ENCODE measurements around the gene APLNR.

The APLNR gene

DNA sequence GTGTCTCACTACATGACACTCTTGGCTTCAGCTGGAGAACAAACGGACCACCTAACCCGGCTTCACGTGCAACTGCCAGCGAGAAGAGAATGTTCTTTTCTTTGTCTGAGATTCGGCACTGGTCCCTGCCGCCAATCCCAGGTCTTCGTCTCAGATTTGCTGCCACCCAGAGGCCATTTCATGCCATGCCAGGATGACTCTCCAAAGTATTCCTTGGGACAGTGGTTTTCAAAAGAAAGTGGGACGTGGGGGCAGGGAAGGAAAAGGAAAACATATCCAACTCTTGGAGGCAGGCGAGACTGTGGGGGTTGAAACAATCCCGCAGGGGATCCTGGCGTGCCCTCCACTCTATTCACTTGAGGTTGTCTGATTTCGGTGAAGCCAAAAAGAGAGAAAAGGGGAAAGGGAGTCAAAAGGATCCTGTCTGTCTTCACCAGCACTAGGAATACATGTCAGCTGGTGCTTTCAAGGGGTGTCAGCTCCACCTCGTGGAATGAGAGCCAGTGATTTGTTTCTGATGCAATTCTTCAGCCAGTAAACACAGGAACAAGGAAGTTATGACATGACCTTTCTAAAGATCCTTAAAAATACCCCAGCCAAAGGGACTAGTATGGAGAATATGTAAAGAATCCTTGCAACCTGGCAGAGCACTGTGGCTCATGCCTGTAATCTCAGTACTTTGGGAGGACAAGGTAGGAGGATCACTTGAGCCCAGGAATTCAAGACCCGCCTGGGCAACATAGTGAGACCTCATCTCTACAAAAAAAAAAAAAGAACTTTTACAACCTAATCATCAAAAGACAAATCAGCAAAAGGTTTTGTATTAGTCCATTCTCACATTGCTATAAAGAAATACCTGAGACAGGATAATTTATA, 41.0 kb upstream of the APLNR start:
- H3K4ac ChIP-seq (ENCODE audit: low read depth, low read length): no peak overlapping the region
- no peak overlapping the region for H3K18ac ChIP-seq (ENCODE audit: low read length)
- H3K23ac ChIP-seq (ENCODE audit: low read length): no peak overlapping the region
- H3K4me3 ChIP-seq (ENCODE audit: low read length): no peak overlapping the region
- H3K27ac ChIP-seq (ENCODE audit: low read depth, low read length): peak overlapping the region; percentile 58
- no peaks in the 10 kb centered on the region for H3K36me3 ChIP-seq (ENCODE audit: control insufficient read depth, insufficient read depth, low read length)
- peak overlapping the region; percentile 21 for H3K4me2 ChIP-seq (ENCODE audit: low read length)
- H2BK120ac ChIP-seq (ENCODE audit: low read depth, low read length): no peak overlapping the region
- no peaks in the 10 kb centered on the region for H3K27me3 ChIP-seq (ENCODE audit: insufficient read depth, low read length, poor library complexity)
- peaks cover 2% of the 10 kb centered on the region for H3K4me1 ChIP-seq (ENCODE audit: control insufficient read depth, low read depth, low read length)
- H4K5ac ChIP-seq (ENCODE audit: low read length): no peak overlapping the region
- H3K79me1 ChIP-seq (ENCODE audit: low read length): no peaks in the 10 kb centered on the region
- WGBS (ENCODE audit: extremely low coverage, insufficient coverage, low lambda C conversion rate): no CpG with 5 or more reads among the region's 14 CpGs
- peak; percentile 92 for DNase-seq
- H2BK5ac ChIP-seq (ENCODE audit: low read length): no peak overlapping the region
- H4K8ac ChIP-seq (ENCODE audit: low read depth, low read length): no peak overlapping the region
- H3K56ac ChIP-seq (ENCODE audit: low read length): peak overlapping the region; percentile 63
- H2AK5ac ChIP-seq (ENCODE audit: low read length): no peak overlapping the region
- no peak overlapping the region for H2BK15ac ChIP-seq (replicated peaks; ENCODE audit: low read depth)
- peak overlapping the region; percentile 55 for H3K9ac ChIP-seq (ENCODE audit: low read length)
- H3K79me2 ChIP-seq (ENCODE audit: control insufficient read depth, insufficient read depth, low read length): no peaks in the 10 kb centered on the region

DNA sequence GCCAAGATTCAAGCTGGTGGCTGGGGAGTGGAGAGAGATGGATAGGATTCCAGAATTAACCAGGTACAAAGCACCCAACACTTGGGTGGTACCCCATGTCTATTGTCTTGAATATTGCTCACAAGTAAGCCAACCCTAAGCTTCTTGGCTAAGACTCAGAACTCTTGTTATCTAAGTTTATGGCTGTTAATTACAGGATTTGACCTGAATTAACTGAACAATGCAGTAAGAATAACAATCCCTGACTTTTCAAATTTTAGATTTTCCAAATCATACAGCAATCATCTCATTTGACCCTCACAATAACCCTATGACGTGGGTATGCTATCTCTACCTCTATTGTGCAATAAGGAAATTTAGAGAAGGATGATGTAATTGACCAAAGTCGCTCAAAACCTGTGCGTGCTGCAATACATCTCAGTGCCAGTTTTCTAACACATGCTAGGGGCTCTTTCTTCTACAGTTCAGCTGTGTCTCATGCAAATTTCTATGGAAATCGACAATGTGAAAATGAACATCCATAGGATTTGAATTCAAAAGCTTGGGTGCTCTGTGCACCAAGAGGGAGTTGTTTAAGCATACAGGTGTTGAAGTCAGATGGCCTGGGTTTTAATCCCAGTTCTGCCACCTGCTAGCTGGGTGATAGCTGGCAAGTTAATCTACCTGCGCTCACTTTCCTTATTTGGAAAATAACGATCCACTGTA, 40.1 kb upstream of the APLNR start:
- Histone ChIP-seq H3K23ac (ENCODE audit: low read length) (no peak overlapping the region), H3K4me2 (ENCODE audit: low read length) (no peak overlapping the region), H3K4me1 (ENCODE audit: control insufficient read depth, low read depth, low read length) (peaks cover 2% of the 10 kb centered on the region), H3K36me3 (ENCODE audit: control insufficient read depth, insufficient read depth, low read length) (no peaks in the 10 kb centered on the region), H3K56ac (ENCODE audit: low read length) (no peak overlapping the region), H4K5ac (ENCODE audit: low read length) (no peak overlapping the region), H3K4ac (ENCODE audit: low read depth, low read length) (no peak overlapping the region), H3K79me1 (ENCODE audit: low read length) (no peaks in the 10 kb centered on the region), H3K27ac (ENCODE audit: low read depth, low read length) (no peak overlapping the region), H3K27me3 (ENCODE audit: insufficient read depth, low read length, poor library complexity) (no peaks in the 10 kb centered on the region), H3K9ac (ENCODE audit: low read length) (no peak overlapping the region), H2AK5ac (ENCODE audit: low read length) (no peak overlapping the region), H2BK5ac (ENCODE audit: low read length) (no peak overlapping the region), H3K18ac (ENCODE audit: low read length) (no peak overlapping the region), H4K8ac (ENCODE audit: low read depth, low read length) (no peak overlapping the region), H3K4me3 (ENCODE audit: low read length) (no peak overlapping the region), H2BK120ac (ENCODE audit: low read depth, low read length) (no peak overlapping the region), H3K79me2 (ENCODE audit: control insufficient read depth, insufficient read depth, low read length) (no peaks in the 10 kb centered on the region), H2BK15ac (replicated peaks; ENCODE audit: low read depth) (no peak overlapping the region)
- DNase-seq: no peak
- no CpG with 5 or more reads among the region's 6 CpGs for WGBS (ENCODE audit: extremely low coverage, insufficient coverage, low lambda C conversion rate)

DNA sequence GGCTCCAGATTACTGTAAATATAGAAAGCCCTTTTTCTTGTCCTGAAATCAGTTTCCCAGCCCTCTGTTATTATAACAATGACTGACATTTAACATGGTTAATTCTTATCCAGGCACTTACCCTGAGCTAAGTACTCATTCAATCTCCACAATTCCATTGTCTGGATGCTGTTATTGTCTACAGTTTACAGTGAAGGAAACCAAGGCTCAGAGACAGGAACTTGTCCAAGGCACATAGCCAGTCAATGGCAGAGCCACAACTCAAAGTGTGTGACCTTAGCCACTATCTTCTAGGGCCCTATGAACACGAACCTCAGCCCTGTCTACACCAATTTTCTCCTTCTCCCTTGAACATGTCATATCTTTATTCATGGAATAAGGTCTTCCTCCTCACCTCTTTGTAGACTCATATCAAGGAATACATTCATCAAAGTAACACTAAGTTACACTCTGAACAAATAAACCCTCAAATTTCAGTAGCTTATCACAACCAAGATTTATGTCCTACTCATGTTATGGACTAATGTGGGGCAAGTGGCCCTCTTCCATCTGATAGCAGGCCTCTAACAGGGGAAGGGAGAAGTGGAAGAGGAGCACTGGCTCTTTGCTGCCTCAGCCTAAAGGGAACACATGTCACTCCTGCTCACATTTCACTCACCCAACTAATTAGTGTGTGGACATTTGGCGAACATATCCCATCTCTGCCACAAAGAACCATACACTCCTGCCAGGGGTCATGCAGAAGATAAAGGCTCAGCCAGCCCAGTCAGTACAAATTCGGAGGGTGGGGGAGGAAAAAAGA, 39.3 kb upstream of the APLNR start:
- H4K8ac ChIP-seq (ENCODE audit: low read depth, low read length): no peak overlapping the region
- H3K56ac ChIP-seq (ENCODE audit: low read length): no peak overlapping the region
- DNase-seq: no peak
- no peak overlapping the region for H4K5ac ChIP-seq (ENCODE audit: low read length)
- H3K4me1 ChIP-seq (ENCODE audit: control insufficient read depth, low read depth, low read length): peaks cover 2% of the 10 kb centered on the region
- no peak overlapping the region for H3K4ac ChIP-seq (ENCODE audit: low read depth, low read length)
- H3K27ac ChIP-seq (ENCODE audit: low read depth, low read length): no peak overlapping the region
- H2BK5ac ChIP-seq (ENCODE audit: low read length): no peak overlapping the region
- H3K4me2 ChIP-seq (ENCODE audit: low read length): no peak overlapping the region
- H3K4me3 ChIP-seq (ENCODE audit: low read length): no peak overlapping the region
- no peak overlapping the region for H3K9ac ChIP-seq (ENCODE audit: low read length)
- H2BK15ac ChIP-seq (replicated peaks; ENCODE audit: low read depth): no peak overlapping the region
- H3K18ac ChIP-seq (ENCODE audit: low read length): no peak overlapping the region
- no peaks in the 10 kb centered on the region for H3K79me1 ChIP-seq (ENCODE audit: low read length)
- H2BK120ac ChIP-seq (ENCODE audit: low read depth, low read length): no peak overlapping the region
- no peak overlapping the region for H3K23ac ChIP-seq (ENCODE audit: low read length)
- H2AK5ac ChIP-seq (ENCODE audit: low read length): no peak overlapping the region
- no CpG with 5 or more reads among the region's 3 CpGs for WGBS (ENCODE audit: extremely low coverage, insufficient coverage, low lambda C conversion rate)
- no peaks in the 10 kb centered on the region for H3K27me3 ChIP-seq (ENCODE audit: insufficient read depth, low read length, poor library complexity)
- H3K79me2 ChIP-seq (ENCODE audit: control insufficient read depth, insufficient read depth, low read length): no peaks in the 10 kb centered on the region
- no peaks in the 10 kb centered on the region for H3K36me3 ChIP-seq (ENCODE audit: control insufficient read depth, insufficient read depth, low read length)

DNA sequence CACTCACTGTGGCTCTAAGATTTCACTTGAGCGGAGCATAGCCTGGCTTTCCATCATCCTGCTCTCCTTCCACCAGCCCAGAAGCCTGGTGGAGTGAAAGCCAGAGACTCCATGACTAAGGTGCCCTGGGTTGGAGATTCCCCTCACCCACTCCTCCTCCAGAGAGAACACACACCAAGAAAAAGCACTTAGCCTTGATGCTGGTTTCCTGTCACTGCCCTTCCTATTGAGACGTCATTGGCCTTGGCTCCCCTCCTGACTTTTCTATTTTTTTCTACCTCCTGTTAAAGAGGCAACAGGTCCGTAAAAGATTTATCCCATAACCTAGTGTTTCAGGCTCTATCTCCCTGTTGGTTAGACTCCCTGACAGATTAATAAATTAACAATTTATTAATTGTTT, 38.5 kb upstream of the APLNR start:
- H3K4me3 ChIP-seq (ENCODE audit: low read length): no peak overlapping the region
- H3K36me3 ChIP-seq (ENCODE audit: control insufficient read depth, insufficient read depth, low read length): no peaks in the 10 kb centered on the region
- no peak overlapping the region for H2BK15ac ChIP-seq (replicated peaks; ENCODE audit: low read depth)
- no peak overlapping the region for H3K27ac ChIP-seq (ENCODE audit: low read depth, low read length)
- H3K4ac ChIP-seq (ENCODE audit: low read depth, low read length): no peak overlapping the region
- no peak overlapping the region for H2AK5ac ChIP-seq (ENCODE audit: low read length)
- H3K23ac ChIP-seq (ENCODE audit: low read length): no peak overlapping the region
- H3K4me2 ChIP-seq (ENCODE audit: low read length): no peak overlapping the region
- no peak overlapping the region for H4K8ac ChIP-seq (ENCODE audit: low read depth, low read length)
- no peak overlapping the region for H2BK120ac ChIP-seq (ENCODE audit: low read depth, low read length)
- no peak overlapping the region for H2BK5ac ChIP-seq (ENCODE audit: low read length)
- no CpG with 5 or more reads among the region's 3 CpGs for WGBS (ENCODE audit: extremely low coverage, insufficient coverage, low lambda C conversion rate)
- no peak overlapping the region for H3K9ac ChIP-seq (ENCODE audit: low read length)
- no peak for DNase-seq
- H3K79me2 ChIP-seq (ENCODE audit: control insufficient read depth, insufficient read depth, low read length): no peaks in the 10 kb centered on the region
- H3K18ac ChIP-seq (ENCODE audit: low read length): no peak overlapping the region
- H3K79me1 ChIP-seq (ENCODE audit: low read length): no peaks in the 10 kb centered on the region
- no peaks in the 10 kb centered on the region for H3K27me3 ChIP-seq (ENCODE audit: insufficient read depth, low read length, poor library complexity)
- H3K4me1 ChIP-seq (ENCODE audit: control insufficient read depth, low read depth, low read length): peaks cover 2% of the 10 kb centered on the region
- H3K56ac ChIP-seq (ENCODE audit: low read length): no peak overlapping the region
- no peak overlapping the region for H4K5ac ChIP-seq (ENCODE audit: low read length)

DNA sequence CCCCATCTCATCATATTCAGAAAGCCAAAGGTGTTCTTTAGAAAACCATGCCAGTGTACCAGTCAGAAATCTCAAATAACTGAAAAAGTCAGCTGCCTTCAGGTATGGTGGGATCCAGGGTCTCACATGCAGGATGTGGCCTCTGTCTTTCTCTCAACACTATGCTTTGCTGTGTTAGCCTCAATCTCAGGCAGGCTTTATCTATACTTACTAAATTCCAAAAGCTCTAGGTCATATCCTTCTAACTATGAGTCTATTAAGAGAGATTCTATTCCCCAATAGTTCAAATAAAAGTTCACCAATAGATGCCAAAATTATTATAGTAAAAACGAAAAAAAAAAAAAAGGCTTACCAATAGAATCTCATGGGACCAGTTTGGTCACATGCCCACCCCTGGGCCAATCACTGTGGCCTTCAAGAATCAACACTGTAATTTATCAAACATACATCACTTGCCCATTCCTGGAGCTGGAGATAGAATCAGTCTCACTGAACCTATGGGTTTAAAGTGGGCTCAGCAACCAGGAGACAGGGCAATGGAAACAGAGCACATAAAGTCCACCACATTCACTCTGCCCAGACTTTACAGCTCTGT, 38.0 kb upstream of the APLNR start:
- no peak for DNase-seq
- Histone ChIP-seq H3K79me1 (ENCODE audit: low read length) (no peaks in the 10 kb centered on the region), H3K36me3 (ENCODE audit: control insufficient read depth, insufficient read depth, low read length) (no peaks in the 10 kb centered on the region), H3K56ac (ENCODE audit: low read length) (no peak overlapping the region), H3K79me2 (ENCODE audit: control insufficient read depth, insufficient read depth, low read length) (no peaks in the 10 kb centered on the region), H4K8ac (ENCODE audit: low read depth, low read length) (no peak overlapping the region), H3K4me1 (ENCODE audit: control insufficient read depth, low read depth, low read length) (peaks cover 2% of the 10 kb centered on the region), H3K4me3 (ENCODE audit: low read length) (no peak overlapping the region), H3K18ac (ENCODE audit: low read length) (no peak overlapping the region), H2BK15ac (replicated peaks; ENCODE audit: low read depth) (no peak overlapping the region), H3K23ac (ENCODE audit: low read length) (no peak overlapping the region), H2BK120ac (ENCODE audit: low read depth, low read length) (no peak overlapping the region), H3K9ac (ENCODE audit: low read length) (no peak overlapping the region), H3K27me3 (ENCODE audit: insufficient read depth, low read length, poor library complexity) (no peaks in the 10 kb centered on the region), H2BK5ac (ENCODE audit: low read length) (no peak overlapping the region), H3K4ac (ENCODE audit: low read depth, low read length) (no peak overlapping the region), H2AK5ac (ENCODE audit: low read length) (no peak overlapping the region), H3K27ac (ENCODE audit: low read depth, low read length) (no peak overlapping the region), H4K5ac (ENCODE audit: low read length) (no peak overlapping the region), H3K4me2 (ENCODE audit: low read length) (no peak overlapping the region)
- WGBS (ENCODE audit: extremely low coverage, insufficient coverage, low lambda C conversion rate): no CpG with 5 or more reads among the region's 1 CpG

All from mesendoderm (in vitro differentiated cells).